HG03135 (cell line): ENCODE results near the gene ARHGAP27.
A peak's percentile ranks its signal among the peaks of the same experiment; 100 is the strongest.
"Not testable (repeated sequence)": the region's sequence is repeated elsewhere in the genome, so short reads cannot be mapped to it uniquely, and the experiment has no call there.

Source experiments
- ATAC-seq: cut with Tn5 transposase; IDR thresholded peaks from one replicate; pipeline ENCODE4 v1.9.1; 2021; ENCODE audit warnings: mild to moderate bottlenecking, moderate library complexity; ENCODE audit not compliant: unreplicated experiment

Gene ARHGAP27

GRCh38 chr17:45432405-45433158, at the start of gene ARHGAP27:
Gene ARHGAP27, minus strand, starts transcription at chr17:45432870. Its CDS starts 2,591 bp downstream, at chr17:45430279.
- no peak for ATAC-seq

- not testable (repeated sequence) for ATAC-seq
Observed at GRCh38 chr17:45482317-45482716, 49.6 kb upstream of the ARHGAP27 start.

- not testable (repeated sequence) for ATAC-seq
Observed at GRCh38 chr17:45475436-45475835, 42.8 kb upstream of the ARHGAP27 start.

- ATAC-seq, result not testable (repeated sequence)
Observed at GRCh38 chr17:45472249-45472648, 39.6 kb upstream of the ARHGAP27 start.

GRCh38 chr17:45469204-45469563, 36.5 kb upstream of the ARHGAP27 start:
- not testable (repeated sequence) for ATAC-seq

GRCh38 chr17:45468293-45469203, 35.9 kb upstream of the ARHGAP27 start:
- ATAC-seq, result not testable (repeated sequence)

- ATAC-seq, result peak; percentile 89
Observed at GRCh38 chr17:45461524-45462327, 29.1 kb upstream of the ARHGAP27 start.

- not testable (repeated sequence) for ATAC-seq
Observed at GRCh38 chr17:45460422-45460821, 27.8 kb upstream of the ARHGAP27 start.

- ATAC-seq, result not testable (repeated sequence)
Observed at GRCh38 chr17:45454341-45454740, 21.7 kb upstream of the ARHGAP27 start.

- ATAC-seq, result not testable (repeated sequence)
Observed at GRCh38 chr17:45453731-45454130, 21.1 kb upstream of the ARHGAP27 start.

- ATAC-seq, result not testable (repeated sequence)
Observed at GRCh38 chr17:45453225-45453534, 20.5 kb upstream of the ARHGAP27 start.

- not testable (repeated sequence) for ATAC-seq
Observed at GRCh38 chr17:45452329-45453224, 19.9 kb upstream of the ARHGAP27 start.

GRCh38 chr17:45451660-45452059, 19.0 kb upstream of the ARHGAP27 start:
- not testable (repeated sequence) for ATAC-seq

GRCh38 chr17:45451131-45451530, 18.5 kb upstream of the ARHGAP27 start:
- ATAC-seq, result no peak

GRCh38 chr17:45449708-45450329, 17.1 kb upstream of the ARHGAP27 start:
- not testable (repeated sequence) for ATAC-seq

- ATAC-seq, result not testable (repeated sequence)
Observed at GRCh38 chr17:45449260-45449659, 16.6 kb upstream of the ARHGAP27 start.

GRCh38 chr17:45448483-45448882, 15.8 kb upstream of the ARHGAP27 start:
- ATAC-seq, result not testable (repeated sequence)

GRCh38 chr17:45448066-45448465, 15.4 kb upstream of the ARHGAP27 start:
- not testable (repeated sequence) for ATAC-seq

- not testable (repeated sequence) for ATAC-seq
Observed at GRCh38 chr17:45447650-45448049, 15.0 kb upstream of the ARHGAP27 start.
